Measurements from ENCODE around the gene SMIM13. TPM values are rescaled to one million over a fixed set of nuclear protein-coding genes. Genes with fewer than 3 reads are reported as not detected.

SMIM13 gene
- total and polyA plus RNA-seq, 2 of the 4 experiments (the other 2 are of a cell fraction): 5.4 to 10.0 TPM

DNA sequence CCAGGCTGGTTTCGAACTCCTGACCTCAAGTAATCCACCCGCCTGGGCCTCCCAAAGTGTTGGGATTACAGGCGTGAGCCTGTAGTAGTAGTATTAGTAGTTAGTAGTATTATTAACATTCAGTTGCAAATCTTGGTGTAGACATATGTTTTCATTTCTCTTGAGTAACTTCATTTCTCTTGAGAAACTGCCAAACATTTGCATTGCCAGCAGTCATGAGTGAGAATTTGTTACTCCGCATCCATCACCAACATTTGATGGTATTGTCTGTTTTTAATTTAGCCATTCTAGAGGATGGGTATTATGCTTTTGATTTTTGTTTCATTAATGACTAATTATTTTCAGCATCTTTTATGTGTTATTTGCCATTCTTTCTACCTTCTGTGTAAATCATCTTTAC is 19.4 kb downstream of the SMIM13 start:
- Histone ChIP-seq H2BK20ac (ENCODE audit: low read depth, low read length) (no peak overlapping the region), H4K5ac (ENCODE audit: low read depth, low read length) (no peak overlapping the region), H3K56ac (ENCODE audit: extremely low read depth, insufficient read depth, low read length) (no peak overlapping the region), H3K4me3 (ENCODE audit: insufficient read depth, low read depth, low read length) (no peak overlapping the region), H4K8ac (ENCODE audit: low read depth in 2 of 2, low read length in 2 of 2) (no peak overlapping the region), H2BK5ac (ENCODE audit: low read depth, low read length, poor library complexity, severe bottlenecking) (no peak overlapping the region), H3K9me1 (ENCODE audit: insufficient read depth, low read length) (peaks cover 23% of the 10 kb centered on the region), H4K20me1 (ENCODE audit: insufficient read depth, low read length) (peaks cover 62% of the 10 kb centered on the region), H3K27me3 (ENCODE audit: control insufficient read depth, insufficient read depth, low read length) (no peaks in the 10 kb centered on the region), H2BK15ac (ENCODE audit: low read depth, low read length) (no peak overlapping the region), H3K9me3 (ENCODE audit: control insufficient read depth, insufficient read depth, low read length) (no peaks in the 10 kb centered on the region), H2AFZ (replicated peaks; ENCODE audit: low read length, poor library complexity) (no peak overlapping the region), H3K14ac (replicated peaks; ENCODE audit: low read depth, low read length) (no peak overlapping the region), H3K79me1 (ENCODE audit: low read depth in 1 of 2, low read length in 2 of 2) (peaks cover 44 to 63% of the 10 kb centered on the region in 2 experiments), H2AK9ac (replicated peaks; ENCODE audit: low read depth, low read length, poor library complexity) (no peak overlapping the region), H3K4ac (ENCODE audit: low read depth, low read length) (no peak overlapping the region), H3K18ac (ENCODE audit: low read depth, low read length) (no peak overlapping the region), H3K27ac (ENCODE audit: insufficient read depth, low read length) (no peak overlapping the region), H2BK120ac (ENCODE audit: low read depth, low read length) (no peak overlapping the region), H3K4me2 (ENCODE audit: low read depth, low read length) (no peak overlapping the region), H2AK5ac (ENCODE audit: low read depth, low read length) (no peak overlapping the region), H3K4me1 (ENCODE audit: control insufficient read depth, insufficient read depth, low read length) (peaks cover 6% of the 10 kb centered on the region; the same call in 1 of the 2 replicates), H3K36me3 (ENCODE audit: control insufficient read depth, insufficient read depth, low read length) (no peaks in the 10 kb centered on the region), H3K23ac (ENCODE audit: low read depth, low read length) (no peak overlapping the region), H3K9ac (ENCODE audit: low read depth, low read length) (no peak overlapping the region), H4K91ac (ENCODE audit: insufficient read depth, low read depth, low read length) (no peak overlapping the region)
- BruUV-seq (replicated peaks): no TSS peak
- CTCF ChIA-PET: no interaction called here
- dilution Hi-C loops (cut with HindIII; ENCODE audit: low sequenced_read_pairs, unreplicated experiment) (no loop called here), in situ Hi-C loops (cut with MboI; ENCODE audit: low sequenced_read_pairs) (no loop called here), intact Hi-C loops (cut with micrococcal nuclease) (no loop called here)
- POLR2A ChIA-PET (ENCODE audit: unreplicated experiment): no interaction called here
- DNase-seq (no peak), ATAC-seq (ENCODE audit: low read depth) (no peak)
- WGBS, 2 experiments (ENCODE audit: extremely low coverage in 2 of 2, insufficient read length in 1 of 2): no CpG with 5 or more reads among the region's 4 CpGs
- no peak for TF ChIP-seq FOS (IDR thresholded peaks at IDR 0.05; ENCODE audit: low read depth, low read length)
- TF ChIP-seq MAFK (IDR thresholded peaks at IDR 0.05; ENCODE audit: low read depth, low read length): no peak
- TF ChIP-seq RFX5 (IDR thresholded peaks at IDR 0.05; ENCODE audit: low read depth, low read length): no peak
- no peak for TF ChIP-seq BHLHE40 (IDR thresholded peaks at IDR 0.05; ENCODE audit: low read depth, low read length)
- no peak for TF ChIP-seq NFE2L2 (IDR thresholded peaks at IDR 0.05; ENCODE audit: low read depth, low read length)
- TF ChIP-seq SMC3 (IDR thresholded peaks at IDR 0.05; ENCODE audit: low read depth, low read length): no peak
- TF ChIP-seq, protein P1, sequence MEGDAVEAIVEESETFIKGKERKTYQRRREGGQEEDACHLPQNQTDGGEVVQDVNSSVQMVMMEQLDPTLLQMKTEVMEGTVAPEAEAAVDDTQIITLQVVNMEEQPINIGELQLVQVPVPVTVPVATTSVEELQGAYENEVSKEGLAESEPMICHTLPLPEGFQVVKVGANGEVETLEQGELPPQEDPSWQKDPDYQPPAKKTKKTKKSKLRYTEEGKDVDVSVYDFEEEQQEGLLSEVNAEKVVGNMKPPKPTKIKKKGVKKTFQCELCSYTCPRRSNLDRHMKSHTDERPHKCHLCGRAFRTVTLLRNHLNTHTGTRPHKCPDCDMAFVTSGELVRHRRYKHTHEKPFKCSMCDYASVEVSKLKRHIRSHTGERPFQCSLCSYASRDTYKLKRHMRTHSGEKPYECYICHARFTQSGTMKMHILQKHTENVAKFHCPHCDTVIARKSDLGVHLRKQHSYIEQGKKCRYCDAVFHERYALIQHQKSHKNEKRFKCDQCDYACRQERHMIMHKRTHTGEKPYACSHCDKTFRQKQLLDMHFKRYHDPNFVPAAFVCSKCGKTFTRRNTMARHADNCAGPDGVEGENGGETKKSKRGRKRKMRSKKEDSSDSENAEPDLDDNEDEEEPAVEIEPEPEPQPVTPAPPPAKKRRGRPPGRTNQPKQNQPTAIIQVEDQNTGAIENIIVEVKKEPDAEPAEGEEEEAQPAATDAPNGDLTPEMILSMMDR (conservative IDR thresholded peaks at IDR 0.05; ENCODE audit: low read depth, low read length): no peak
- TF ChIP-seq RCOR1 (IDR thresholded peaks at IDR 0.05; ENCODE audit: insufficient replicate concordance, low read length): no peak
- no peak for TF ChIP-seq MAZ (IDR thresholded peaks at IDR 0.05; ENCODE audit: borderline replicate concordance, low read depth, low read length)
- TF ChIP-seq POLR2A (IDR thresholded peaks at IDR 0.05; ENCODE audit: low read depth, low read length): no peak
- no peak for TF ChIP-seq CEBPB (IDR thresholded peaks at IDR 0.05; ENCODE audit: low read depth, low read length)
- no peak for TF ChIP-seq RAD21 (IDR thresholded peaks at IDR 0.05; ENCODE audit: low read length)
- no peak for TF ChIP-seq MXI1 (IDR thresholded peaks at IDR 0.05; ENCODE audit: borderline replicate concordance, low read depth, low read length)
- TF ChIP-seq, protein P2, sequence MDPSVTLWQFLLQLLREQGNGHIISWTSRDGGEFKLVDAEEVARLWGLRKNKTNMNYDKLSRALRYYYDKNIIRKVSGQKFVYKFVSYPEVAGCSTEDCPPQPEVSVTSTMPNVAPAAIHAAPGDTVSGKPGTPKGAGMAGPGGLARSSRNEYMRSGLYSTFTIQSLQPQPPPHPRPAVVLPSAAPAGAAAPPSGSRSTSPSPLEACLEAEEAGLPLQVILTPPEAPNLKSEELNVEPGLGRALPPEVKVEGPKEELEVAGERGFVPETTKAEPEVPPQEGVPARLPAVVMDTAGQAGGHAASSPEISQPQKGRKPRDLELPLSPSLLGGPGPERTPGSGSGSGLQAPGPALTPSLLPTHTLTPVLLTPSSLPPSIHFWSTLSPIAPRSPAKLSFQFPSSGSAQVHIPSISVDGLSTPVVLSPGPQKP (IDR thresholded peaks at IDR 0.05; ENCODE audit: borderline replicate concordance, low read depth, low read length): no peak
- TF ChIP-seq, protein P3, sequence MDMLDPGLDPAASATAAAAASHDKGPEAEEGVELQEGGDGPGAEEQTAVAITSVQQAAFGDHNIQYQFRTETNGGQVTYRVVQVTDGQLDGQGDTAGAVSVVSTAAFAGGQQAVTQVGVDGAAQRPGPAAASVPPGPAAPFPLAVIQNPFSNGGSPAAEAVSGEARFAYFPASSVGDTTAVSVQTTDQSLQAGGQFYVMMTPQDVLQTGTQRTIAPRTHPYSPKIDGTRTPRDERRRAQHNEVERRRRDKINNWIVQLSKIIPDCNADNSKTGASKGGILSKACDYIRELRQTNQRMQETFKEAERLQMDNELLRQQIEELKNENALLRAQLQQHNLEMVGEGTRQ (IDR thresholded peaks at IDR 0.05; ENCODE audit: low read depth, low read length): no peak
- no peak for TF ChIP-seq CHD1 (IDR thresholded peaks at IDR 0.05; ENCODE audit: low read depth, low read length)
